Gastrocnemius medialis (tissue), 4 donors: Measurements from ENCODE around the gene ZNF587.

Experiments used
- POLR2A ChIP-seq, 2 donors: fragments of 450-650 bp; IDR thresholded peaks; one replicate each; pipeline ENCODE4 v1.6.1; 2017; ENCODE audit warnings: antibody characterized with exemption in 2 of 2, mild to moderate bottlenecking in 2 of 2, moderate library complexity in 2 of 2
- TF ChIP-seq, protein P1 (sequence below), 5 experiments: fragments of 450-650 bp in 3 of 5; fragments of 200-600 bp in 2 of 5; sonication (generic) in 2 of 5; IDR thresholded peaks in 4 of 5; conservative IDR thresholded peaks in 1 of 5; 1 replicate in 4 of 5; 2 replicates in 1 of 5; pipeline ENCODE4 v1.5.1; 2016 to 2019; ENCODE audit warnings: antibody characterized with exemption in 5 of 5, mild to moderate bottlenecking in 3 of 5, moderate library complexity in 3 of 5

- TF ChIP-seq, protein P1, sequence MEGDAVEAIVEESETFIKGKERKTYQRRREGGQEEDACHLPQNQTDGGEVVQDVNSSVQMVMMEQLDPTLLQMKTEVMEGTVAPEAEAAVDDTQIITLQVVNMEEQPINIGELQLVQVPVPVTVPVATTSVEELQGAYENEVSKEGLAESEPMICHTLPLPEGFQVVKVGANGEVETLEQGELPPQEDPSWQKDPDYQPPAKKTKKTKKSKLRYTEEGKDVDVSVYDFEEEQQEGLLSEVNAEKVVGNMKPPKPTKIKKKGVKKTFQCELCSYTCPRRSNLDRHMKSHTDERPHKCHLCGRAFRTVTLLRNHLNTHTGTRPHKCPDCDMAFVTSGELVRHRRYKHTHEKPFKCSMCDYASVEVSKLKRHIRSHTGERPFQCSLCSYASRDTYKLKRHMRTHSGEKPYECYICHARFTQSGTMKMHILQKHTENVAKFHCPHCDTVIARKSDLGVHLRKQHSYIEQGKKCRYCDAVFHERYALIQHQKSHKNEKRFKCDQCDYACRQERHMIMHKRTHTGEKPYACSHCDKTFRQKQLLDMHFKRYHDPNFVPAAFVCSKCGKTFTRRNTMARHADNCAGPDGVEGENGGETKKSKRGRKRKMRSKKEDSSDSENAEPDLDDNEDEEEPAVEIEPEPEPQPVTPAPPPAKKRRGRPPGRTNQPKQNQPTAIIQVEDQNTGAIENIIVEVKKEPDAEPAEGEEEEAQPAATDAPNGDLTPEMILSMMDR (IDR thresholded peaks at IDR 0.05 in 4 of 5, conservative IDR thresholded peaks at IDR 0.05 in 1 of 5): no peak
- no peak for TF ChIP-seq POLR2A (IDR thresholded peaks at IDR 0.05)
Measured at GRCh38 chr19:57816652-57817051, 33.0 kb upstream of the ZNF587 start.
